HUDEP-2 (cell line): ENCODE results near the gene VAMP7.
"Not testable (repeated sequence)": the region's sequence is repeated elsewhere in the genome, so short reads cannot be mapped to it uniquely, and the experiment has no call there.

Source experiments
- DNase-seq, 76 experiments: peaks; one replicate each; lab custom pipeline; 2025; ENCODE audit not compliant: unreplicated experiment in 76 of 76; lab: John Stamatoyannopoulos, UW

The VAMP7 gene, protein sequence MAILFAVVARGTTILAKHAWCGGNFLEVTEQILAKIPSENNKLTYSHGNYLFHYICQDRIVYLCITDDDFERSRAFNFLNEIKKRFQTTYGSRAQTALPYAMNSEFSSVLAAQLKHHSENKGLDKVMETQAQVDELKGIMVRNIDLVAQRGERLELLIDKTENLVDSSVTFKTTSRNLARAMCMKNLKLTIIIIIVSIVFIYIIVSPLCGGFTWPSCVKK

DNA sequence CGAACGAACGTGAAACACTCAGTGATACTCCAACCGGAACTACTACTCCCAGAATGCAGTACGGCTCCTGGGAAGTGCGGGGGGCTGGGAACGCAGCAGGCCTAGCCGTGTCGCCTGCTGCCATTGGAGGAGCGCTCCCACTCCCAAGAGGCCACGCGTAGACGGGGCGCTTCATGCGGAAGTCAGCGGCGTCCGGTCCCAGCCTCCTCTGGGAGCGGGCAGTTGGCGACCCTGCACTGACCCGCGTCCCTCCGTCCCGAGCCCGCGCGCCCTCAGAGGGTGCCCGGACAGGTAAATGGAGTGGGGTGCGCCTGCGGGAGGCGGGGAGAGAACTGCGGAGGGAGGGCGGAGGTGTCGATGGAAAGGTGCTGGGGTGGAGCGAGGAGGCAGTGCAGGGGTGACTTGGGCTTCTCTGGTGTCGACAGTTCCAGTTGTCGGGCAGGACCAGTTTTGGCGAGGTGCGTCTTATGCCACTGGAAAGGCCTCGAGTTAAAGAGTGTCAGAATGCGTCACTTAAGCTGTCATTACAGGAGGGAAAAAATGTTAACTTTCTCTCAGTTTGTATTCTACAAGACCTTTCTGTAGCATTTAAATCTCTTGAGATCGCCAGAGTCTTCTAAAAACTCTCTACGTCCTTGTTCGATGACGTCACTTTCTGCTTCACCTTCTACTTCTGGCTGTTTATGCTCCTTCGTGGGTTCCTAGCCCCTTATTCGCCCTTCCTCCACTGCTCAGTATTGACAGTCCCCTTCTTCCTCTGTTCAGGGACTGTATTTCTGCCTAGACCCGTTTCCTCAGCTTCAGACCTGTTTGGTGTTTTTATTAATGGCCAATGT, at the start of gene VAMP7:
Gene VAMP7 (plus strand): TSS at position 188 of the 836 bp plus-strand sequence. CDS start 8,122 bp downstream, outside the sequence.
- DNase-seq: peak in 73 of 76 experiments; percentile 4 to 86 (median 70)

DNA sequence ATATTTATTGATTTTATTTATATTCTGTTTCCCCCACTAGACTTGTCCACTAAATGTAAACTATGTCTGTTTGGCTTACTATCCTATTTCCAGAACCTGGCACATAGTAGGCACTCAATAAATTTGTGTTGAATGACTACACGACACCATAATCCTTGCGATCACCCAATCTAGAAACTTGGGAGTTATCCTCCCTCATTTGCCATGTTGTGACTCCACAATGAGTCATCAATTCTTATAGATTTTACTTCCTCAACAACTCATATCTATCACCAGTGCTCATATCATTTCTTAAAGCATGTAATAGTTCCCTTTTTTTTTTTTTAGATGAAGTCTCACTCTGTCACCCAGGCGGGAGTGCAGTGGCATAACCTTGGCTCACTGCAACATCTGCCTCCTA, 39.9 kb upstream of the VAMP7 start:
- DNase-seq: peak in 6 of 76 experiments; percentile 2 to 13 (median 5)

DNA sequence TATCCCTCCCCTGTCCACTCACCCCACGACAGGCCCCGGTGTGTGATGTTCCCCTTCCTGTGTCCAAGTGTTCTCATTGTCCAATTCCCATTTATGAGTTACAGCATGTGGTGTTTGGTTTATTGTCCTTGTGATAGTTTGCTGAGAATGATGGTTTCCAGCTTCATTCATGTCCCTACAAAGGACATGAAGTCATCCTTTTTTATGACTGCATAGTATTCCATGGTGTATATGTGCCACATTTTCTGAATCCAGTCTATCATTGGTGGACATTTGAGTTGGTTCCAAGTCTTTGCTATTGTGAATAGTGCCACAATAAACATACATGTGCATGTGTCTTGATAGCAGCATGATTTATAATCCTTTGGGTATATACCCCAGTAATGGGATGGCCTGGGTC, 29.4 kb upstream of the VAMP7 start:
- not testable (repeated sequence) for DNase-seq

DNA sequence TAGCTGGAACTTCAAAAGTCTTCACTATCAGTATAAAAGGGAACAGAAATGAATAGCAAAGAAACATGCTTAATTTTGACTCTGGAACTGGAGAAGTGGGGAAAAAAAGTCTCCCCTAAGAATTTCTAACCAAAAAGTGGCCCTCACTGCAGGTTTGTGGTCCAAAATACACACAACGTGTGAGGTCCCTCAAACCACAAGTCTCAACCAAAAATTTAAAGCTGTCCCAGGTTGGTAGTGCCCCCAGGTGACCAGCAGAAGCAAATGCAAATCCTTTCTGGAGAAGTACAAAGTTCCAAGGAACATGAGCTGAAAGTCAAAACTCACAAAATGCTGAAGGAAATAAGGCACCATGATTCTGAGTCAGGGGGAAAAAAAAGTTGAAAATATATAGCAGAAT, 23.6 kb upstream of the VAMP7 start:
- DNase-seq: peak in 8 of 76 experiments; percentile 0 to 11 (median 4)

DNA sequence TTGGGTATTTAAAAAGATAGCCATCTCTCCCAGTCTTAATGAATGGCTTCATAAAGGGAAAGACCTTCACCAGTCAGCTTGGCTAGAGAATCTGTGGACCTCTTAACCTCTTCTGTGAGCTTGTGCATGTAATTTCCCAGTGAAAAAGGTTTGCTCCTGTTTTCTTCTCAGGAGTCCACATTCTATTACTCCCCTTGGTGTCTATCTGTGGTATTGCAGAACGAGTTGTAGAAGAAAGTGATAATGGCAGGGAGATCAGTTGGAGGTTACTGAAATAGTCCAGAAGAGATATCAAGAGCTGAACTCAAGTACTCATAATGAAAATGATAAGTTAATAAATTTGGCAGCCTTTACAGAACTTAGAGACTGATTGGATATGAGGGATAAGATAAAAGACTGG, 16.5 kb upstream of the VAMP7 start:
- DNase-seq: peak in 6 of 76 experiments; percentile 2 to 24 (median 4)

DNA sequence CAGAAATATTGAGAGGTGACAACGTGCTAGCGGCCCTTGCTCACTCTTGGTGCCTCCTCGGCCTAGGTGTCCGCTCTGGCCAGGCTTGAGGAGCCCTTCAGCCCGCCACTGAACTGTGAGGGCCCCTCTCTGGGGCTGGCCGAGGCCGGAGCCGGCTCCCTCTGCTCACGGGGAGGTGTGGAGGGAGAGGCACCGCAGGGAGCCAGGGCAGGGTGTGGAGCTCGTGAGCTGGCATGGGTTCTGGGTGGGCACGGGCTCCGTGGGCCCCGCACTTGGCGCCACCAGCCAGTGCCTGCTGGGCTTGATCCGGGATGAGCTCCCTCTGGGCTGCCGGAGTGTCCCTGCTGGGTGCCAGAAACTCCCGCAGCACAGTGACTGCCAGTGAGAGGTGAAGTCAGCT, 16.0 kb upstream of the VAMP7 start:
- no peak for DNase-seq

DNA sequence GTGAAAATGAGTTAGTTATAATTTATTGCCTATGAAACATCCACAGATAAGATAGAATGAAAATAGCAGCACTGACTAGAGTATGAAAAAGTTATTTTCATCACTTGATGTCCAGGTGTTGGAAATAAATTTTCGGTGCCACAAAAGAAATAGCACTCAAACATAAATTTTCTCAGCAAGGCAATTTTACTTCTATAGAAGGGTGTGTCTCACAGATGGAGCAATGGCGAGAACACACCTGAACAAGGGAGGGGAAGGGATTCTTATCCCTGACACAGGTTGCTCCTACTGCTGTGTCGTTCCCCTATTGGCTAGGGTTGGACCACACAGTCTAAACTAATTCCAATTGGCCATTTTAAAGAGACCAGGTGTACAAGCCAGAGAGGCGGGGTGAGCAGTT, 13.3 kb upstream of the VAMP7 start:
- no peak for DNase-seq

DNA sequence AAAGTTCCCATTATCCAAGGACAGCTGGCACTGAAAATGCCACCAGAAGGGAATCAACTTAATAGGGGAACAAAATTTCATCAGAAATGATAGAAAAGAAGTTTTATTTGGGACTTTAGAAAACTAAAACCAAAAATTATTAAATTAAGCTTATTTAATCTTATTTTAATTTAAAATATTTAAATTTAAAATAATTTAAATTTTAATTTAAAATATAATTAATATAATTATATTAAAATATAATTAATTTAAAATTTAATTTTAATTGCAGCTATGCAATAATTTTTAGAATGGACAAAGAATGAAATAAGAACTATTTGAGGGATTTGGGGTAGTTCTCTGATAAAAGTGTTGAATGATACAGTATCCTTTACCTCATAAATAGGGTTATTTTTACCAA, 10.2 kb upstream of the VAMP7 start:
- DNase-seq: no peak

DNA sequence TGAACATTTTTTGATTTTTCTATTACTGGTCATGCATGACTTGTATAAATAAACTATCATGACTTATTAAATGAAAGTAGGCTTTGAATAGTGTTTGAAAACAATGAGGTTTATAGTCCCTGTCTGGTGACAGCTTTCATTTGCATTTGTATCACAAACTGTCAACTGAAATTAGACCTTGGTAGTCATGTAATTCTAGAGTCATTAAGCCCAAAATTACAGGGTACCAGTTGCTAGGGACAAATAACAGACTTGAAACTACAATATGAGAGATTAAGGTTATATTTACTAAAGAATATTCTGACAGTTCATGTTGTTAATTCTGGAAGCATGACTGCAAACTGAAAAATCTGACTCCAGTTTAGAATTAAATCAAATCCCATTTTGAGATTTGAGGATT, 9.2 kb upstream of the VAMP7 start:
- no peak for DNase-seq

DNA sequence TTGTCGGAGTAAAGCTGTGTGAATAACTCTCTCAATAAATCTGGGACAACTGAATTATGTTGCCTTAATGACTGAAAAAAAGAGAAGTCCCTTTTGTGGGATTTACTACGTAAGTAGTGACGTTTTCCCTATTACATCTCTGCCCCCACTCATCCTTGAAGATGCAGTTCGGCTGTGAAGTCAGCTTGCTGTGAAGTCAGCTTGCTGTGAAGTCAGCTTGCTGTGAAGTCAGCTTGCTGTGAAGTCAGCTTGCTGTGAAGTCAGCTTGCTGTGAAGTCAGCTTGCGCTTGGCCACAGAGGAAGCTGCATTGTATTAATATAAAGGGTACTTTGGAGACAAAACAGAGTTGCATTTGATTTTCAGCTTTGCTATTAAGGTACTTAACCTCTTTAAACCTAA, 8.0 kb upstream of the VAMP7 start:
- no peak for DNase-seq

DNA sequence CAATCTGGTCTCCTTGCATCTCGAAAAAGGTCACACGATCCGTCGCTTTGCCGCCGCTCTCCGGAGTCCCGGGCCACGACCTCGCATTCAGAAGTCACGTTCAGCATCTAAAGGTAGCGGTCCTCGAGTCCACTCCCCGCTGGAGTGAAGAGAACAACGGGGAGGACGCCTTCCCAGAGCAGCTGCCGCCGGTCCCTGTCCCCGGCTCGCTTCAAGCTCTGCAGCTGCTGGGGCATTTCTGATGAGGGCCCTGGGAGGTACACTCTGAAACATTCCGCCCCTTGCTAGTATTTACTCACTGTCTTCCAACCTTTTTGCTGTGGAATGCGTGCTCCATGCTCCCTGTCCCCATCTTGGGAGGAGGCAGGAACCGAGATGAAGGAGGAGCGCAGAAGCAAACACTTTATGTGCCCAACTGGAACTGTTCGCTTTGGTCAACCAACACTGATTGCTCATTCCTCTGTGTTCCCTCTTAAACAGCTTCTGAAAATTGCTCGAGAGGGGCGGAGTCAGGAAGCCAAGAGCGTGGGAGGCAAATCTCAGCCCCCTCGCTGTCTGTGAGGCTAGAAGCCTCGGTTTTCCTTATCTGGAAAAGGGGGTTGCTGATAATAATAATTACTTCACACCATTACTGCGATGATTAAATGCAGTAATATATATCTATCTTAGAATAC, 6.4 kb upstream of the VAMP7 start:
- no peak for DNase-seq

DNA sequence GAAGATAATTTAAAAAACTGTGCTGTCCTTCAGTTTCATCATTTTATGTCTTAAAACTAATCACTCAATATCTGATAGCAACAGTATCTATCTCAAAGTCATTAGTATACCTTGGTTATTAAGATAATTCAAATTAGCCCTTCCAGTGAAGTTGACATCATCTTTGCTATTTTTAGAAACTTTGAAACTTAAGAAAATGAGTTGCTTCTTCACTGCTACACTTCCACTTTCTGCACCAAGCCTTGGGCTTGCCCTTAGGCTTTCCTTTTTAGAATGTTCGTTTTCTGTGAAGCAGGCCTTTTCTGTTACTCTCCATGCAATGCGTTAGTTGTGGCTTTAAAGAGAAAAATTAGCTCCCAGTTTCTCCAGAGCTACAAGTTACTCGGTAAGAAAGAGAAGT, 4.4 kb upstream of the VAMP7 start:
- DNase-seq: no peak

DNA sequence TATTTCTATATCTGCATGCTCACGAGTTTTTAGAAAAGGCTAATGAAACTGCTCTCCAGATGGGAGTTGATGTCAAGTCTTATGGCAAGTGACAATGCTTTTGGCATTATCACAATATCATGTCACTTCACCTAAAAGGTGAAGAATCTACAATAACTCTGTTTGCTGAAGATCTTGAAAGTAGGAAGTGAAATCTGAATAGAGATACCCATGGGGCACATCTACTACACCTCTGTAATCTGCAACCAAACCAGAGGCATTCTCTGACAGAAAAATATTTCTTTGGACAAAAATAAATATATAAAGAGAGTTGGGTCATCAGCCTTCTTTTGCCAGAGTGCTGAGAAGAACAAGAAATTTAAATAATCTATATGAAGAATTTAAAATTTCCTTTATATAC, 3.9 kb upstream of the VAMP7 start:
- no peak for DNase-seq

DNA sequence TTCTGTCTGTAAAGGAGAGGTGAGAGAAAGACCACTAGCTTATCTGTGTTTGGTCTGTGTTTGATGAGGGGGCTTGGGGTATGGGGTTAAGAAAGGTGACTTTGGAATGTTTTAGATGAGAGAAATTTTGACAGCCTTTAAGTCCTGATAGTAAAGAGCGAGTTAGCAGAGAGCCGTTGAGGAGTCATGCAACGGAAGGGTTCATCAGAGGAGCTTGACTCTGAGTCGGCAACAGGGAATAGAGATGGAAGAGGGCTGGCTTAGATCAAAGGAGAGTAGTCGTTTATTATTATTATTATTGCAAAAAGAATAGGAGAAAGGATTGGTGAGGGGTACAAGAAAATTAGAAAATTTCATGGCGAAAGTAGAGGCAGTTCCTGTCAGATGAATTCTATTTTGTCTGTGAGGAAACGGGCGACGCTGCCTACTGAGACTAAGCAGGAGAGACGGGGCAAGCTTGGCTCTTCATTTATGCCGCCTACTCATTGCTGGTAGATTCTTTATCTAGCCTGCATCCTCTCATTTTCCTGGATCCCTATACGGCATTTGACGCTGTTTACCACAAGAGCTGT, 473 bp upstream of the VAMP7 start:
- no peak for DNase-seq

DNA sequence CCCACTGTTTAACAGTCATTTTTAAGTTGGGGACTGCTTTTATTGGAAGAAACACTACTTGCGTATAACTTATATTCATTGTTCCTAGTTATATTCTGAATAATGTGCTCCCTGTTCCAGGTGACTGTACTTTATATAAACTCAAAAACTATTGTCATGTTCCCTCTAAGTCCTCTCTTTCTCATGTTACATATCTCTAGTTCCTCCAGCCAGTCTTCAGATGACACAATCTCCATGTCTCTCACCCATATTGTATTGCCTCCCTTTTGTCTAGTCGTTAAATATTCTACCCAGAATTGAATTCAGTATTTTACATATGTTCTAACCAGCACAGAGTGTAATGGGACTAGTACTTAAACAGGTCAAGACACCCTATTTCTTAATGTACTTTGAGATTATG, 5.3 kb downstream of the VAMP7 start:
- no peak for DNase-seq

DNA sequence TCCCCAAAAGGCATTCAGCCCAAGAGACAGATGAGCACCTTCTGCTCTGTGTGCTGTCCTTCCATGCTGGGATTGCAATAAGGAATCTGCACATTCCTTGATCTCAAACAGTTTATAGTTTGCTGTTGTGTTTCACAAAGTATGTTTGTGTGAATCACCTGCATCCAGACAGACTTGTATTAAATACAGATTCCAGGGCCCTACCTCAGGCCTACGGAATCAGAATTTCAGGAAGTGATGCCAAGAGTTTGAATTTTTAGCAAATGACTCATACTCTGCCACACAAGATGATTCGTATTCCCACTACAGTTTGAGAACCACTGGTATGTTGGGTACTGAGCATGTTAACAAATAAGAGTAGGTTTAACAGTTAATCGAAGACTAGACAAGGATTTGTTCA, 7.0 kb downstream of the VAMP7 start:
- DNase-seq: peak in 1 of 76 experiments; percentile 17

DNA sequence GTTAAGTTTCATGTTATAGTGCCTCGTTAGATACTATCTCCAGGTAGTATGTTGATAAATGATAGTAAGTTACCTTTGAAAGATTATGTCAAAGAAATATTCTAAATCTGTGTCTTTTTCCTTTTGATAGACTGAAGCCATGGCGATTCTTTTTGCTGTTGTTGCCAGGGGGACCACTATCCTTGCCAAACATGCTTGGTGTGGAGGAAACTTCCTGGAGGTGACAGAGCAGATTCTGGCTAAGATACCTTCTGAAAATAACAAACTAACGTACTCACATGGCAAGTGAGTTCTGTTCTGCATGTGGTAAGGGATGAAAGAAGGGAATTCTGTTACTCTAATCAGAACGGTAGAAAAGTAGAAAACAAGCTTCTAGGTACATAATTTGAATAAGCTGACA, 8.2 kb downstream of the VAMP7 start:
- DNase-seq: peak in 1 of 76 experiments; percentile 2

DNA sequence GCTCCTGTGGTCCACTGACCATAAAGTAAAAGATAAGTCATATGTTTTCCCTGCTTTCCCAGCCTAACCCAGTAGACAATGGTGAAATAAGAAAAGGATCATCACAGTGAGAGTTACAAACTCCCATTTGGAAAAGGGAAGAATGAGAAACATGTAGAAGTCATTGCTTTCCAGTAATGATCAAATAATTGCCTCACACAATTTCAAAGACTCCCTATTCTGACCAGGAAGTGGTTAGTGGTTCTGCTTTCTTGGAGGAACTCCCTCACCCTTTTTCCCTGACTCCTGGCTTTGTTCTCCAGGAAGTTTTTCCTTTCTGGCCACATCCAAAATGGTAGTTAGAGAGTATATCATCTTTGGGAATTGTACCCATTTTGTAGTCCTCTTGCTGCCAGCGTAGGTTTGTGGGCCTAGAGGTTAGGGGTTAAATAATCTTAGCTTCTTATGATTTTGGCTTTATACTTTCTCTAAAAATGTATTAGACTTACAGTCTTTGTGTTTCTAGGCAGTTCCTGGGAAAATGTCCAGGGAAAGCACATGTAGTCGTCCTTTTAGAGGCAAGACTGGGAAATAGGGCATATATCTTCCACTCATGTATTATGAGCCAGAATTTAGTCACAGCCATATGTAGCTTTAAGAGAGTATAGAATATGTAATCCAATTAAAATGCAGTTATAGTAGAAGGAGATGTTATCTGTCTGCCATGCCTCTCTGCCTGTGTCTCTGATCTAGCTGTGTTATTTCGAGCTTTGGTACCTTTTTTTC, 10.5 kb downstream of the VAMP7 start:
- no peak for DNase-seq

DNA sequence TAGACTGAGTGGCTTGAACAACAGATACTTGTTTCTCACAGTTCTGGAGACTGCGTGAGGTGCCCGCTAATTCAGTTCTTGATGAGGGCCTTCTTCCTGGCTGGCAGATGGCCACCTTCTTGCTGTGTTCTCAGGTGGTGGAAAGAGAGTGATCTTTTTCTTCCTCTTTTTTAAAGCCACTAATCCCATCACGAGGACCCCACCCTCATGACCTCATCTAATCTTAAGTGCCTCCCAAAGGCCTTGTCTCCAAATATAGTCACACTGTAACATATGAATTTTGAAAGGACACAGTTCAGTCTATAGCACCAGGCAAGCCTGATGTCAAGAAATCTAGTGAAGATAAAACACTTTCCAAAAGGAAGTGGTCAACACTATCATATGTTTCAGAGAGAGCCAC, 12.4 kb downstream of the VAMP7 start:
- DNase-seq: peak in 23 of 76 experiments; percentile 0 to 54 (median 14)

DNA sequence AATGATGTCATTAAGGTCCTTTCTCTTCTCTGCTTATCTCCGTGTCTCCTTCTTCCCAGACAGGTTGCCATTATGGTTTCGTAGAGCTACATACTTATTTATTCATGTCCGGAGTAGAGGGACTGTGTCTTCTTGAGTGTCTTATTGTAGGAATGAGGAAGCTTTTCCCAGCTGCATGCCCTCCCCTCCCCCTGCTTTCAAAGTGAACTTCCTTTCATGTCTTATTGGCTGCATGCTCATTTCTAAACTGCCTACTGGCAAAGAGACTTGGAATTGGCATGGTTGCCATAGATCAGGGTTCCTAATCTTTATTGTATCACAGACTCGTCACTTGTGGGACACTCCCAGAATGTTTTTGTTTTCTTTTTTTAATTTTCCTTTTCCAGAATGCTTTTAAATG, 15.4 kb downstream of the VAMP7 start:
- DNase-seq: no peak

DNA sequence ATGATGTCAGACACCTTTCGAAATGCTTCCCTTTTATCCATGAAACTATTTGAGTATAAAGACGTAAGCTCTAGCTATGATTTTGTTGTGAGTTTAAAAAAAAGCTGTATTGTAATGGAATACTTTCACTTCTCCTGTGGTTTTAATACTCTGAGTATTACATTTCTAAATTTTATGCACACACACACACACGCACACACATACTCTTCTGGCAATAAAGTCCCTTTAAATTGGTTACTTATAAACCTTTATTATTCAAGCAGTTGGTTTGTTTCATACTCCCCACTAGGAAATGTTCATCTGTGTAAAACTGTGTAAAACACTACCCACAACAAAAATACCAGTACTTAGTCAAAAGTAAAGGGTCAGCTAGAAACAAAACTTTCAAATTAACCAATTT, 18.2 kb downstream of the VAMP7 start:
- DNase-seq: no peak
